Ishikawa (cell line): Measurements from ENCODE around the gene PSMG3.

Experiments
- CEBPB ChIP-seq: IDR thresholded peaks from 2 replicates; pipeline ENCODE4 v1.6.1; 2012
- CREB1 ChIP-seq: IDR thresholded peaks from 2 replicates; pipeline ENCODE4 v1.6.1; 2012; ENCODE audit warnings: low read depth
- EGR1 ChIP-seq: IDR thresholded peaks from 2 replicates; pipeline ENCODE4 v1.6.1; 2012
- EP300 ChIP-seq: IDR thresholded peaks from 2 replicates; pipeline ENCODE4 v1.6.1; 2012; ENCODE audit warnings: borderline replicate concordance
- FOXM1 ChIP-seq: IDR thresholded peaks from 2 replicates; pipeline ENCODE4 v1.6.1; 2012; ENCODE audit warnings: low read depth, borderline replicate concordance
- MAX ChIP-seq: IDR thresholded peaks from 2 replicates; pipeline ENCODE4 v1.6.1; 2012
- NFIC ChIP-seq: IDR thresholded peaks from 2 replicates; pipeline ENCODE4 v1.6.1; 2012
- RAD21 ChIP-seq: IDR thresholded peaks from 2 replicates; pipeline ENCODE4 v1.6.1; 2012; ENCODE audit warnings: low read depth
- TAF1 ChIP-seq: IDR thresholded peaks from 2 replicates; pipeline ENCODE4 v1.6.1; 2012; ENCODE audit warnings: low read depth, mild to moderate bottlenecking
- TCF12 ChIP-seq: IDR thresholded peaks from 2 replicates; pipeline ENCODE4 v1.6.1; 2012; ENCODE audit warnings: low read depth
- TEAD4 ChIP-seq: IDR thresholded peaks from 2 replicates; pipeline ENCODE4 v1.6.1; 2012
- USF1 ChIP-seq: IDR thresholded peaks from 2 replicates; pipeline ENCODE4 v1.6.1; 2012
- YY1 ChIP-seq: IDR thresholded peaks from 2 replicates; pipeline ENCODE4 v1.6.1; 2012; ENCODE audit warnings: low read depth
- ZBTB7A ChIP-seq: IDR thresholded peaks from 2 replicates; pipeline ENCODE4 v1.6.1; 2012; ENCODE audit warnings: low read depth
- TF ChIP-seq, protein P1 (sequence below): IDR thresholded peaks from 2 replicates; pipeline ENCODE4 v1.6.1; 2012; ENCODE audit warnings: low read depth, mild to moderate bottlenecking

PSMG3 gene

DNA sequence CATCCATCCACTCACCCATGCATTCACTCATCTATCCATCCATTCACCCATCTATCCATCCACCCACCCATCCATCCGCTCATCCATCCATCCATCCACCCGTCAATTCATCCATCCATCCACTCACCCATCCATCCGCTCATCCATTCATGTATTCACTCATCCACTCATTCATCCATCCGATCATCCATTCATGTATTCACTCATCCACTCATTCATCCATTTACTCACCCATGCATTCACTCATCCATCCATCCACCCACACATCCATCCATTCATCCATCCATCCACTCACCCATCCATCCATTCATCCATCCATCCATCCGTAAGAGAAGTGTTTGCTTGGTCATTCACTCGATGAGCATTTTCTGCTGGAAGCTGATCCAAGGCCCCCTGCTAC lies 8.7 kb upstream of the PSMG3 start:
- no peak for TF ChIP-seq EGR1
- TF ChIP-seq YY1, result no peak
- TF ChIP-seq TEAD4, result no peak
- TF ChIP-seq RAD21, result no peak
- no peak for TF ChIP-seq EP300
- TF ChIP-seq ZBTB7A, result no peak
- TF ChIP-seq TAF1, result no peak
- TF ChIP-seq, protein P1, sequence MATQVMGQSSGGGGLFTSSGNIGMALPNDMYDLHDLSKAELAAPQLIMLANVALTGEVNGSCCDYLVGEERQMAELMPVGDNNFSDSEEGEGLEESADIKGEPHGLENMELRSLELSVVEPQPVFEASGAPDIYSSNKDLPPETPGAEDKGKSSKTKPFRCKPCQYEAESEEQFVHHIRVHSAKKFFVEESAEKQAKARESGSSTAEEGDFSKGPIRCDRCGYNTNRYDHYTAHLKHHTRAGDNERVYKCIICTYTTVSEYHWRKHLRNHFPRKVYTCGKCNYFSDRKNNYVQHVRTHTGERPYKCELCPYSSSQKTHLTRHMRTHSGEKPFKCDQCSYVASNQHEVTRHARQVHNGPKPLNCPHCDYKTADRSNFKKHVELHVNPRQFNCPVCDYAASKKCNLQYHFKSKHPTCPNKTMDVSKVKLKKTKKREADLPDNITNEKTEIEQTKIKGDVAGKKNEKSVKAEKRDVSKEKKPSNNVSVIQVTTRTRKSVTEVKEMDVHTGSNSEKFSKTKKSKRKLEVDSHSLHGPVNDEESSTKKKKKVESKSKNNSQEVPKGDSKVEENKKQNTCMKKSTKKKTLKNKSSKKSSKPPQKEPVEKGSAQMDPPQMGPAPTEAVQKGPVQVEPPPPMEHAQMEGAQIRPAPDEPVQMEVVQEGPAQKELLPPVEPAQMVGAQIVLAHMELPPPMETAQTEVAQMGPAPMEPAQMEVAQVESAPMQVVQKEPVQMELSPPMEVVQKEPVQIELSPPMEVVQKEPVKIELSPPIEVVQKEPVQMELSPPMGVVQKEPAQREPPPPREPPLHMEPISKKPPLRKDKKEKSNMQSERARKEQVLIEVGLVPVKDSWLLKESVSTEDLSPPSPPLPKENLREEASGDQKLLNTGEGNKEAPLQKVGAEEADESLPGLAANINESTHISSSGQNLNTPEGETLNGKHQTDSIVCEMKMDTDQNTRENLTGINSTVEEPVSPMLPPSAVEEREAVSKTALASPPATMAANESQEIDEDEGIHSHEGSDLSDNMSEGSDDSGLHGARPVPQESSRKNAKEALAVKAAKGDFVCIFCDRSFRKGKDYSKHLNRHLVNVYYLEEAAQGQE, result no peak
- TF ChIP-seq CEBPB, result no peak
- no peak for TF ChIP-seq NFIC
- no peak for TF ChIP-seq USF1
- TF ChIP-seq CREB1, result no peak
- TF ChIP-seq MAX, result no peak
- no peak for TF ChIP-seq FOXM1

DNA sequence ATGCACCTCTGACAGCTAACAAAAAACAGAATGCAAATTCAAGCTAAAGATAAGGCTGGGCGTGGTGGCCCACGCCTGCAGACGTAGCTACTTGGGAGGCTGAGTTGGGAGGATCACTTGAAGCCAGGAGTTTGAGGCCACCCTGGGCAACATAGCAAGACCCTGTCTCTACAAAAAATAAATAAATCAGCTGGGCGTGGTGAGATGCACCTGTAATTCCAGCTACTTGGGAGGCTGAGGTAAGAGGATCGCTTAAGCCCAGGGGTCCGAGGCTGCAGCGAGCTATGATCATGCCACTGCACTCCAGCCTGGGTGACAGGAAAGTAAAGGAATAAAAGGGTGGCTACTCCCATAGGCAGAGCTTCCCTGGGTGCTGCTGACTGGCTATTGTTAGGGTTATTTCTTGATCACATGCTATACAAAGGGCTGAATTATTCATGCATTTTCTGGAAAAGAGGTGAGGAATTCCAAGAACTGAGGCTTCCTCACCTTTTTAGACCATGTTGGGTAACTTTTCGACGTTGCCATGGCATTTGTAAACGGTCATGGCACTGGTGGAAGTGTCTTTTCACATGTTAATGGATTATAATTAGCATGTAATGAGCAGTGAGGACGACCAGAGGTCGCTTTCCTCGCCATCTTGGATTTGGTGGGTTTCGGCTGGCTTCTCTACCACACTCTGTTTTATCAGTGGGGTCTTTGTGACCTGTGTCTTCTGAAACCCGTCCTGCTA lies 6.9 kb upstream of the PSMG3 start:
- TF ChIP-seq FOXM1 (no peak), EGR1 (no peak), MAX (no peak), ZBTB7A (no peak), CEBPB (no peak), CREB1 (no peak), TAF1 (no peak), YY1 (no peak)

DNA sequence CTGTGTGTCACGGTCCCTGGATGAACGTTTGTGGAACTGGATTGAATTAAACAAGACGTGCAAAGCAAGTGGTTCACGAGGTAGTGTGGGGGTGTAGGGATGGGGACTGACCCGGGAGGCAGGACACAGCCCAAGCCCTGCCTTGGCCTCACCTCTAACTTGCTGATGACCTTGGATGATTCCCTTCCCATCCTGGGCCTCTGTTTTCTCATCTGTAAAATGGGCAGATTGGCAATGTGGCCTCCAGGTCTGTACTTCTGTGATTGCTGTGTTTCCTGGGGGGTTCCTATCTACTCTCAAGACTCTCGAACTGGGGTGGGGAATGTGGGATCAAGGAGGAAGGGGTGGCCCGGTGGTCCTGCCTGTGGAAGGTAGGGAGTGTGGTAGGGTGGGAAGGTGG lies 6.0 kb upstream of the PSMG3 start:
- TF ChIP-seq TAF1 (no peak), TEAD4 (no peak), YY1 (no peak), CEBPB (no peak), EP300 (no peak), USF1 (no peak), CREB1 (no peak), RAD21 (no peak), FOXM1 (no peak), MAX (no peak), NFIC (no peak), EGR1 (no peak), ZBTB7A (no peak), TCF12 (no peak)
- TF ChIP-seq, protein P1, result no peak

- TF ChIP-seq TAF1, result no peak
- TF ChIP-seq TCF12, result no peak
- no peak for TF ChIP-seq RAD21
- no peak for TF ChIP-seq FOXM1
- TF ChIP-seq CREB1, result no peak
- no peak for TF ChIP-seq YY1
- no peak for TF ChIP-seq USF1
- TF ChIP-seq EGR1, result no peak
- no peak for TF ChIP-seq EP300
- TF ChIP-seq ZBTB7A, result no peak
- no peak for TF ChIP-seq TEAD4
- TF ChIP-seq, protein P1, result no peak
- TF ChIP-seq NFIC, result no peak
- no peak for TF ChIP-seq CEBPB
These were observed 2.4 kb upstream of the PSMG3 start for GRCh38 chr7:1572111-1572822.
